ENCODE measurements around the gene CYBC1.

DNA sequence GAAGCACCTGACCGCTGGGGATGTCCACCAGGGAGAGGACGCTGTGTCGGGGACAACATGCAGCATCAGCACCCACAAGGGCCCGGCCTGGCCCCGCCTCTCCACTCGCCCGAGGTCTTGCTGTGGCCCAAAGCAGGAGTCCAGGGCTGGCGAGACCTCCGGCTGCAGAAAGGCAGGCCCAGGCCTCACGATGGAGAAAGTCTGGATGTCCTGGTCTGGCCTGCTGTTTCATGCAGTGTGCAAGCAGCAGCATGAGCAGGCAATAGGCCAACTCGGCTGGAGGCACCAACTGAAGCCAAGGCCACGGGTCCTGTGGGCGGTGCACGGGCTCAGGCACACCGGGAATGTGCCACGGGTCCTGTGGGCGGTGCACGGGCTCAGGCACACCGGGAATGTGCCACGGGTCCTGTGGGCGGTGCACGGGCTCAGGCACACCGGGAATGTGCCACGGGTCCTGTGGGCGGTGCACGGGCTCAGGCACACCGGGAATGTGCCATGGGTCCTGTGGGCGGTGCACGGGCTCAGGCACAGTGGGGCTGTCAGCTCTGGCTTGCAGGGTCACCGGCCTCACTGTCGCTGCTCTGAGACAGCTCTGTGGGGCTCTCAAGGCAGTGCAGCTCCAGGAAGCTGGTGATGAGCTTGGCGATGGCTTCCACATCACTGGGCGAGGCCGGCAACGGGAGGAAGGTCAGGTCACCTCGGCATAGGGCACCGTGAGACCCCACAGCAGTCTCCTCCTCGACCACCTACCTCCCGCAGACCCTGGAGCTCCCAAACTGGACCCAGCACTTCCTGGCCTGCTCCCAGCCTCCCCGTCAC is 6.9 kb downstream of the CYBC1 start:
- TF ChIP-seq, protein P1, sequence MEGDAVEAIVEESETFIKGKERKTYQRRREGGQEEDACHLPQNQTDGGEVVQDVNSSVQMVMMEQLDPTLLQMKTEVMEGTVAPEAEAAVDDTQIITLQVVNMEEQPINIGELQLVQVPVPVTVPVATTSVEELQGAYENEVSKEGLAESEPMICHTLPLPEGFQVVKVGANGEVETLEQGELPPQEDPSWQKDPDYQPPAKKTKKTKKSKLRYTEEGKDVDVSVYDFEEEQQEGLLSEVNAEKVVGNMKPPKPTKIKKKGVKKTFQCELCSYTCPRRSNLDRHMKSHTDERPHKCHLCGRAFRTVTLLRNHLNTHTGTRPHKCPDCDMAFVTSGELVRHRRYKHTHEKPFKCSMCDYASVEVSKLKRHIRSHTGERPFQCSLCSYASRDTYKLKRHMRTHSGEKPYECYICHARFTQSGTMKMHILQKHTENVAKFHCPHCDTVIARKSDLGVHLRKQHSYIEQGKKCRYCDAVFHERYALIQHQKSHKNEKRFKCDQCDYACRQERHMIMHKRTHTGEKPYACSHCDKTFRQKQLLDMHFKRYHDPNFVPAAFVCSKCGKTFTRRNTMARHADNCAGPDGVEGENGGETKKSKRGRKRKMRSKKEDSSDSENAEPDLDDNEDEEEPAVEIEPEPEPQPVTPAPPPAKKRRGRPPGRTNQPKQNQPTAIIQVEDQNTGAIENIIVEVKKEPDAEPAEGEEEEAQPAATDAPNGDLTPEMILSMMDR (IDR thresholded peaks at IDR 0.05; ENCODE audit: low read length), result no peak
- no peak for TF ChIP-seq EZH2 (optimal IDR thresholded peaks at IDR 0.05; ENCODE audit: low read depth, low read length)

All from MM.1S (cell line).